NK-92 (cell line): ENCODE results near the gene HIVEP1.
"Not testable (repeated sequence)": the region's sequence is repeated elsewhere in the genome, so short reads cannot be mapped to it uniquely, and the experiment has no call there.

Experiments
- DNase-seq: peaks from one replicate; lab custom pipeline; 2025; ENCODE audit not compliant: unreplicated experiment; lab: John Stamatoyannopoulos, UW

Gene HIVEP1

DNA sequence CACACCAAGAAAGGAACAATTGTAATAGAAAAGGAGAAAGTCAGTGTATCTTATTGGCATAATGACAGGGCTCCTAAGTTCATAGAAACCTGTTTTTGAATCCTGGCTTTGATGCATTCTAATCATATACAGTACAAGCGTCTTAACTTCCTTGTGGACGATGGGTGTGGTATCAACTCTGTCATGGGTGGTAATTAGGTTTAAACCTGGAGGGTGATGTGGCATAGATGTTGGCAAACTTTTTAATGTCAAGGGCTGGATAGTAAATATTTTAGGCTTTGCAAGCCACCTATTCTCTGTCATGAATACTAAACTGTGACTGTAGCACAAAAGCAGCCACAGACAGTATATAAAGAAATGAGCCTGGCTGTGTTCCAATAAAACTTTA, 139.3 kb downstream of the HIVEP1 start:
- DNase-seq: no peak

DNA sequence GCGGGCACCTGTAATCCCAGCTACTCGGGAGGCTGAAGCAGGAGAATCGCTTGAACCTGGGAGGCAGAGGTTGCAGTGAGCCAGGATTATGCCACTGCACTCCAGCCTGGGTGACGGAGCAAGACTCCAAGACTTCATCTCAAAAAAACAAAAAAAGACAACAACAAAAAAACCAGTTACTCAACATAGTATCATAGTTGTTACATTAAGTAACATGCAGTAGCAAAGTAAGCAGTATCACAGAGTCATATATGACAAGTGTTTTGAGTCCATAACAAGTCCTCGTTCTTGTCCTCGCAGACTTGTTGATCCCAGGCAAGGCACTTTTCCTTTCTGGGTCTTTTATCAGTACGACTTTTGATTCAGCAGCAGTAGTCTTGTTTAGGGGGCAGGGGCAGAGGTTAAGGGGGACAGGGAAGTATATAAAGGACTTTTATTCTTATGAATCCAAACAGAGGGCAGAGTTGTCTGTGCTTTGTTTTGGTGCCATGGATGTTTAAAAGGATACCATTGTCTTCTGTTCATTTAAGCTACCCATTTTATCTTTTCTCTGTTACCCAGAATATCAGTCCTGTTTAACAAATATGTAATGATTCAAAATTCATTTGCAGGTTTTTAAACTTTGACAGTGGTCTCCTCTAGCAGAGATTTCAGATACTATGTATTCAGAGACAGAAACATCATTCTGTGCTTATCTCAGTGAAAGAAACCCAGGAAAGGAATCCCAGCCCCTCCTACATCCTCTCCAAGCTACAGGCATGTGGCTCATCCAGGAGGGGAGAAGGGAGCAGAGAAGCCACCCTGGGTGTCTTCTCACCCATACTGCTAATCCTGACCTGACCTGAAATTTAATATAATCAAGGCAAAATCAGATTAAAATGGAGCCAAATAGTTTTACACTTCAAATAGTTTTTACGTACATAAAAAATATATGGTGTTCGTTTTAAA, 140.2 kb downstream of the HIVEP1 start:
- no peak for DNase-seq

DNA sequence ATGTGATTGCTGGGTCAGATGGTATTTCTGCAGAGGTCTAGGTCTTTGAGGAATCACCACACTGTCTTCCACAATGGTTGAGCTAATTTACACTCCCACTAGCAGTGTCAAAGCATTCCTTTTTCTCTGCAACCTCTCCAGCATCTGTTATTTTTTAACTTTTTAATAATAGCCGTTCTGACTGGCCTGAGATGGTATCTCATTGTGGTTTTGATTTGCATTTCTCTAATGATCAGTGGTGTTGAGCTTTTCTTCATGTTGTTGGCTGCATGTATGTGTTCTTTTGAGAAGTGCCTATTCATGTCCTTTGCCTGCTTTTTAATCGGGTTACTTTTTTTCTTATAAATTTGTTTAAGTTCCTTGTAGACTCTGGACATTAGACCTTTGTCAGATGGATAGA, 143.7 kb downstream of the HIVEP1 start:
- DNase-seq: not testable (repeated sequence)

DNA sequence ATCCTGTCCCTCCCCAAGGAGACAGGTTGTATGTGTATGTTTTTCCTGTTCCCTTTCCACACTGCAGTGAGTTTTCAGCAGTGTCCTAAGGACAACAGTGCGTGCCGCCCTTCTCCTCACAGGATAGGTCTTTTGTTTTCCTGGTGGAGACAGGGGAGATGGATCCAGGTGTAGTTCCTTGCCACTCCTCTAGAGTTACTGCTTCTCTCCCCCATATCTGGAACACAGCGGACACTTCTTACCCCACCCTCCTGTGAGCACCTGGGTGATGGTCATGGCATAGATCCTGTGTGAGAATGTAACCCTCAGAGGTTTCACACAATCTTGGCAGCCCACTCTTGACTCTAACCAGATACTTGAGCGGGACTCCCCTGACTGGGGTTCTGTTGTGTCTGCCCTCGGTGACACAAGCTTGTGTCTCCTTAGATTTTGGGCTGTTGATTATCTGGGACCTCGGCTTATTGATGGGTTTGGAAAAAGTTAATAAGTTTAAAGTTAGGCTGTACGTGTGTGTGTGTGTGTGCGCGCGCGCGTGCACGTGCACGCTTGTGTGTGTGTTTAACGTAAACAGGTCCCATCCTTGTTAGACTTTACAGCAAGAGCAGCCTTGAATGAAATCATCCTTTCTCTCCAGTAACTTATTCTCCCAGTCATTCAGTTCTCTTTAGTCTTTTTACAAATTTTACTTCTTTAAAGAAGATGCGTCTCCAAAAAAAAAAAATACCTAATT, 146.7 kb downstream of the HIVEP1 start:
- DNase-seq: no peak

DNA sequence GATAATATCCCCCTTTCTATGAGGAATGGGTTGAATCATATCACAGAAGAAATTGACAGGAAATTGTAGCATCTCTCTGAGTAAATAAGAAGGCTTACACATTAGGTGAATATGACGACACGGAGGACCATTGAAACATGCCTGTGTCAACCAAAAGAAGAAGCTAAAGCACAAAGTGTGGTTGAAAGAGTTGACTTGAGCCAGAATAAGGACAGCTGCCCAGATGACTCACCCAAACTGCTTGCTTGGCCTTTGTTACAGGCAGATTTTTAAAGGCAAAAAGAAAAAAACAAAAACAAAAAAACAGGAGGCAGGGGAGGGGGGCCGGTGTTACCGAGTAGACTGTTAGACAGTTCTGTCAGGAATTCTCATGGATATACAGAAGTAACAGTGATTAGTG, 148.2 kb downstream of the HIVEP1 start:
- DNase-seq: no peak

DNA sequence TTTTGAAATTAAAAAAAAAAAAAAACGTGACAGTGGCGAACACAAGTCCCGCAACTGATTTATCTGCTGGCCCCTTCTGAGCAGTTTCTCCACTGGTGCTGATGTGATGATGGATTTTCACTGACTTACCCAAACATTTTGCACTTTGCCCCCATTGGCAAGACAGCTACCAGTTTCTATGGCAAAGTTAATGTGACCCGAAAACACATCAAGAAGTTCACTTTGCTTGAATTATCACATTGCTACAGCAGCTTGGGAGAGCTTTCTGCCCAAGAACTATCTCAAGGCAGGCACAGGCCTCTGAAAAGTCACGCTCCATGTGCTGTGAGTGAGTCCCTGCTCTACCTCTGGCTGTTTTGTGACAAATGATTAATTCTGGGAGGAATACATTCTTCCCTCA, 150.1 kb downstream of the HIVEP1 start:
- DNase-seq: no peak

DNA sequence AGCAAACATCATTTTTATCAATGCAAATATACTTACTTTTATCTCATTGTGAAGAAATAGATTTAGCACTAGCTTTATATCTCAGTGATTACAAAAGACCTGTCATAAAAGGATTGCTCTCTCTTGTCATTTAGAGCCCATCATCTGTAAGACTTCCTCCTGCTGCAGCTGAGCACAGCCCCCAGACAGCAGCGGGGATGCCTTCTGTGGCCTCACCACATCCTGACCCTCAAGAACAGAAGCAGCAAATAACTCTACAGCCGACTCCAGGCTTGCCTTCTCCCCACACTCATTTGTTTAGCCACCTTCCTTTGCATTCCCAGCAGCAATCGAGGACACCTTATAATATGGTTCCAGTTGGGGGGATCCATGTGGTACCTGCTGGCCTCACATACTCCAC, 151.0 kb downstream of the HIVEP1 start:
- no peak for DNase-seq

DNA sequence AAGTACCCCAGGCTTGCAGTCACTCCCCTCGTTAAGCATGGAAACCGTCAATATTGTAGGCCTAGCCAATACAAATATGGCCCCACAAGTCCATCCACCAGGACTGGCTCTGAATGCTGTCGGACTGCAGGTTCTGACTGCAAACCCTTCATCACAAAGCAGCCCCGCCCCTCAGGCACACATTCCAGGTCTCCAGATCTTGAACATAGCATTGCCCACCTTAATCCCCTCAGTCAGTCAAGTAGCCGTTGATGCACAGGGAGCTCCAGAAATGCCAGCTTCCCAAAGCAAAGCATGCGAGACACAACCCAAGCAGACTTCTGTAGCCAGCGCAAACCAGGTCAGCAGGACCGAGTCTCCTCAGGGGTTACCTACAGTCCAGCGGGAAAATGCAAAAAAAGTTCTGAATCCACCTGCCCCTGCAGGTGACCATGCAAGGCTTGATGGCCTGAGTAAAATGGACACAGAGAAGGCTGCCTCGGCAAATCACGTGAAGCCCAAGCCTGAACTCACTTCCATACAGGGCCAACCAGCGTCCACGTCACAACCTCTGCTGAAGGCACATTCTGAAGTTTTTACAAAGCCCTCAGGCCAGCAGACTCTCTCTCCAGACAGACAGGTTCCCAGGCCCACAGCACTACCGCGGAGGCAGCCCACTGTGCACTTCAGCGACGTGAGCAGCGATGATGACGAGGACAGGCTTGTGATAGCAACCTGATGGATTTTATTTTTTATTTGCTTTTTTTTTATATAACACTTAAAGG, 151.8 kb downstream of the HIVEP1 start:
- no peak for DNase-seq

DNA sequence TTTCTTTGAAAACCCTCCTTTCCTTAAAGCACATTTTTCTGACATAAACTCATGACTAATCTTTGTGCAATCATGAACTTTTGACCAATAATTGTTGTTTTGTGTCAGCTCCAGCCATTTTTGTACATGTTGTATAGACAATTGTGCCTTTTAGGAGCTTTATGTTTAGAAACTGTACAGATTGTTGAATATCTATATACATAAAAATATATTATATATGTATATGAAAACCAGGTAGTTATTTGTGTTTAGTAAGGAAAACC, 152.3 kb downstream of the HIVEP1 start:
- no peak for DNase-seq

DNA sequence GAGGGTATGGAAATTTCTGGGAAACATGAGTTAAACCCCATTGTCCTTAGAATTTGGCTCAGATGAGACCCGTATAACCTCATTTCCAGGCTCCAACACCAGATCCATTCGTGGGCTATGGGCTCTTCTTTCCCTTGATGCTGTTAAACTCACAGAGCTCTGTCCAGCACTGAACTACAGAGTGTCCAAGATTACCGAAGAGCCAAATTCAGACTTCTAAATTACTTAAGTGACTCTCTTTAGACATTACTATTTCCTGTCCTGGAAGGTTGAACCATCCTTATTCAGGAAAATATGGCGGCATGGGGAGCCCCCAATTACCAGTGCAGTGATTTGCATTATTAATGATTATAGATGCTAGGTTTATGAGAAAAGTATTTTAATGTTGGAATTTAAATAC, 153.2 kb downstream of the HIVEP1 start:
- no peak for DNase-seq

DNA sequence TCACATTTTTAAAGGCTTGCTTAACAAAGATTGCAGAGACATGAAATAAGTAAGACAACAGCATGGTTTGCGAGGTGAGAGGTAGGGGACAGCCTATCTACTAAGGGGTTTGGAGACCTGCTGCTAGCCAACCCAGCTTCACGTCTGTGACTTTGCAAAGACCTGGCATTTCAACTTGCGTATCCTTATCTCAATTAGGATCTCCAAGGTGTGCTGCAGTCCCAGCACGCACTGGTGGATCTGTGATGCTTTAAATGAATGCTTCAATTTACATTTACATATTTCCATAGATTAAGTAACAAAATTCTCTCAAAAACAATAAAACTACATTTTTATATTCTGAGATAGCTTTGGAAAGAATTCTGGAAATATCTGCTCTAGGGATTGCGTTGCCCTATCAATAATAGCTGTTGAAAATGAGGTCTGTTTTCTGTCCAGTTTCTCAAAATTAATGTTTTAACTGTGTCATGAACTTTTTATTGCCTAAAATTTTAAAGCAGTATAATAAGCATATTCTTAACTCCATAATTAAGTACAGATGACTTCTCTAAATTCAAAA, 153.7 kb downstream of the HIVEP1 start:
- DNase-seq: no peak

DNA sequence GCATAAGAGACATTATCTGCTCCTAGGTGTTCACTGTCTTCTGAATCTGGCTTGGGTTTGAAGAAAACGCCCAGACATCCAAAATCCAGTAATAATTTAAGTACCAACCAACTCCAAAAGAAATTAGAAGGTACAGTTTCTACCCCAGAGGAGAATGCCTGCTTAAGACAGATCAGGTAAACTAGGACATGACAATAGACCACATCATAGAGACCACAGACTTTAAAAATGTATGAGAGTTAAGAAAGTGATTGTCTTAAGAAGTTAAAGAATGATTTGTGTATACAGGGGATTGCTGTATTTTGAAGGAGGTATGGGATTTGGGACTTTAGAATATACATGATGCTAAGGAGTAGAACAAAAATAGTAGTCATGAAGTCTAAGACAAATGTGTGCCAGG, 157.3 kb downstream of the HIVEP1 start:
- DNase-seq: no peak

DNA sequence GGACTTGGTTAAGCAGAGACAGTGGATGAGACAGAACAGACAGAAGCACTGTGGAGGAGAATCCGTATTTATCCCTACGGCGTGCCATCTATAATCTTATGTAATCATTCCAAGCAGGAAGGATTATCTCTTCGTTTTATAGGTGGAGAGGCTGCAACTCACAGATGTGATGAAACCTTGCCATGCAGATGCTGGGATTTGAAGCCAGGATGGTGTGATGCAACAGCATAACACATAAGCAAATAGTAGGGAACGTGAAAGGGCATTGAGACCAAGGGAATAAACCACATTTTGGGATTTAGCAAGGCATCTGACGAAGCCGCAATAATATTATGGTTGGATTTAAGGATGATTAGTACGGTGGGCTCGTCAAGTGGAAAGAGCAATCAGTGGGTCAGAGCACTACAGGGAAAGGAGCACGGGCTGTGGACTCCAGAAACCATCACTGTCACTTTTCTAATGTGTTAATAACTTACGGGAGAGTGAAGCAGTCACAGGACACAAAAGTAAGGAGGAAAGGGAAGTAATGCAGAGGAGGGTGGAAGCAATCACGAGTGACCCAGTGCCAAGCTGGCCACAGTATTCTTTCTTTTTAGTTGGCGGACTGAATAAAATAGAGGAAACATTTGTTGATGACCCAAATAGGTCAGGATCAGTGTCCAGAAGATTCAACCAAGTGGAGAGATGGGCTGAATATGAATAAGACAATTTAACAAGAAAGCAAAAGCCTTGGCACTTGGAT, 158.4 kb downstream of the HIVEP1 start:
- no peak for DNase-seq

DNA sequence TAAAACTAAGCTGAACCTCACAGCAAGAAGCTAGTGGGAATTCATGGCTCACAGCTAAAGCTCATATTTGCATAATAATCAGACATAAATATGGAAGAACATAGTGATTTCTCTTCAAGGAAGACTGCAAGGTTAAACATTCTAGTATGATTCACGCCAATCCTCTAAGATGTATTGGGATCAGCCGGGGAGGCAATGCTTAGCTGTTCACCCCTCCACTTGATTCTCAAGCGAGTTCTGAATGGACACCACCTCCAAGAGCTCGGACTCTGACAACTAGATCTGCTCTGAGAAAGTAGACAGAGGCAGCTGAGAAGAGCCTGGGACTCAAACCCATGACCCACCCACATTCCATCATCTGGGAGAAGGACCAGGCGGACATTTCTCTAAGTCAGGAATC, 159.6 kb downstream of the HIVEP1 start:
- DNase-seq: no peak

DNA sequence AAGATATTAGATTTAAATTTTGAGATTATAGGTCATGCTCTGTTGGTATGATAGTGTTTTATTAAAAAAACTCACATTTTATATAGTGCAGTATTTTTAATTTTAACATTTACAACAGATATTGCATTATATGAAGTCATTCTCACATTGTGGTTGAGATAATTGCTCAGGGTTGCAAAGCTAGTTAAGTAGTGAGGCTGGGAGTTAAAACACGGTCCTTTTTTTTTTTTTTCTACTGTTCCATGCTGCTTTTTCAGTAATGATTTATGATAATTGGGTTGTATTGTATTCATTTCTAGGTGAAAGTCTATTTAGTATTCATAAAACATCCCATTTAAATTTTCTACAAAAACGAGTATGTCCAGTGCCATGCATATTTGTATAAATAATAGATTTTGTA, 160.5 kb downstream of the HIVEP1 start:
- no peak for DNase-seq

DNA sequence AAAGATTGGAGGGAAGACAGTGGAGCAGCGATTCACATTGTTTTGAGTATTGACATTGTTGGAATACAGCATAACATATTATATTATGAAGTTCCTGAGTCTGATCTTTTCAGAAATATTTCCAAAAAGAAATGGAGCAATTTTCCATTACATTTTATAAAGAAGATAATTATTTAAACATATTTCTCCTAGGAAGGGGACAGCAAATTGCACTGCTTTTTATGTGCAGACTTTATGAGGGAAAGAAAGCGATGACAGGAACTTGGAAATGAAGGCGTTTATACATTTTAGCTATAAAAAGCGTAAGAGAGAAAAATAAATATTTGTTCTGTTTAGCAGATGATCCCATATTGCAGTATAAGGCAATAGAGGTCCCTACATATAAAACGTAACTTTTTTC, 161.1 kb downstream of the HIVEP1 start:
- no peak for DNase-seq

DNA sequence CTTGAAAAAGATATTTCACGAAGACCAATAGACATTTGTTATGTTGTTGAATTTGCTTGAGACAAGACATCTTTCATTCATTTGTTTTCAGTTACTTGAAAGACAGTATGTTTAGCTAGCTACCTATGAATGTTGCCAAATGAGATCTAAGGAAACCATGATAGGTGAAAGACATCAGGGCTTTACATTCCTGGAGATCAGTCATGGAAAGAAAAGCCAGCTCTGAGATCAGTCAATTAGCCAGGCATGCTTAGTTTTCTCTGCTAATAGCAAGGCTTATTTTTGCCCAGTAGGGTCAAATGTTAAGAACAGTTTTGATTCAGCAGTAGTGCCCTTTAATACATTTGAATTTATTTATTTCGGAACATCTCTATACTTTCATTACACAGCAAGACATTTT, 161.5 kb downstream of the HIVEP1 start:
- no peak for DNase-seq

DNA sequence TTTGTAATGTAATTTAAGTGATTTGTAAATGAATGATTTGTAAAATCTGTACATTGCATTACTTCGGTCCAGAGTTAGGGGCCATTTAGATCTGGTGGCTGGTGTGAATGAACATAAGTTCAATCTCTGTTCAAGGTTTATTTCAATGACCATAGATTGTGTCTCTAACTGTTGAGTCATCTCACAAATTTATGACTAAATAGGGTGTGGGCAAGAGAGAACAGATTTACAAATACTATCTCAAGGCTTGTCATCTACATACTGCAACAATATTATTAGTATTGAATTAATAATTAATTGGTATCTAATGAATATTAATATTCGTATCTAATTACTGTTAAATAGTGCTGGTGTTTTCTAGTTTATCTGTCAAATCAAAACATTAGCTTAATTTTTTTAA, 162.8 kb downstream of the HIVEP1 start:
- no peak for DNase-seq

DNA sequence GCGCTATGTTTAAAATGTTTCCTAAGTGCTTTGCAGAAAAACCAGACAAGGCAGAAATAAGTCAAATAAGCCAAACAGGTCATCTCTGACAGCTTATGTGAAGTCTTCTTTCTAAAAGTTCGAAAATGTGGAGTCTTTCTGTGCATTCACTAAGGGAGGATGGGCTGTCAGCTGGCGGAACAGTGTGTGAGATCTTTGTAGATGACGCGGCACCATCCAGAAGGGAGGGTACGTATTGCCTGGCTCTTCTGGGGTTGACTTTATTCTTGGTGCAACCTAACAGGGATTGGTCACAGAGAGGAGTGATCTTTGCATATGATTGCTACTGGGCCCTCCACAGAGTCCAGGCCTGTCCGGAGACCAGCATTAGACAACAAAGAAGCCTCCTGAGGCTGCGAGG, 163.5 kb downstream of the HIVEP1 start:
- no peak for DNase-seq

DNA sequence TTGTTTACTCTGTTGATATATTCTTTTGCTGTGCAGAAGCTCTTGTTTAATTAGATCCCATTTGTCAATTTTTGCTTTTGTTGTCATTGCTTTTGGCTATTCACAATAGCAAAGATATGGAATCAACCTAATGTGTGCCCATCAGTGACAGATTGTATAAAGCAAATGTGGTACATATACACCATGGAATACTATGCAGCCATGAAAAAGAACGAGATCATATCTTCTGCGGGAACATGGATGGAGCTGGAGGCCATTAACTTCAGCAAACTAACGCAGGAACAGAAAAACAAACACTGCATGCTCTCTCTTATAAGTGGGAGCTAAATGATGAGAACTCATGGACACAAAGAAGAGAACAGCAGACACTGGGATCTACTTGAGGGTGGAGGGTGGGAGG, 164.7 kb downstream of the HIVEP1 start:
- not testable (repeated sequence) for DNase-seq

DNA sequence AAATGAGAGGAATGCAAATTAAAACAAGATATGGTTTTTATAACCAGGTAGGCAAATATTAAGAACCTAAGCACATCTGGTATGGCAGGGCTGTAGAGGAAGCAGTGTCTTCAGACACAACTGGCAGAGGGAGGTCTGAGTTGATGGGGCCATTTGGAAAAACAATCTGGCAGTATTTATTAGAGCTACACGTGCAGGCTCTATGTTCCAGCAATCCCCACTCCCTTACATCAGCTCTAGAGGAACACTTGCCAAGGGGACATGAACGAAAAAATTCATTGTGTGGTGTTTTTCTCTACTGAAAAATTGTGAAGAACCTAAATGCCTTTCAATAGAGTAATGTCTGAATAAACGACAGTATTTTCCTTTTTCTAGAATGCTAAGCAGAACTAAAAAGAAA, 166.4 kb downstream of the HIVEP1 start:
- DNase-seq: no peak
